Vagina (tissue), 2 donors: Measurements from ENCODE around the gene NSD2. TPM values are rescaled to one million over a fixed set of nuclear protein-coding genes. Genes with fewer than 3 reads are reported as not detected.

Experiments used
- DNase-seq, 2 donors: peaks; one replicate each; pipeline ENCODE4 v3.0.0-alpha.2; 2017; ENCODE audit errors: extremely low spot score in 2 of 2
- H3K27ac ChIP-seq: fragments of 200-600 bp; sonication (generic); one replicate; pipeline ENCODE4 v1.5.1; 2019
- H3K27me3 ChIP-seq: fragments of 200-600 bp; sonication (generic); one replicate; pipeline ENCODE4 v1.5.1; 2019
- H3K36me3 ChIP-seq, 2 donors: fragments of 200-600 bp; sonication (generic); one replicate each; pipeline ENCODE4 v1.5.1; 2017 to 2019
- H3K4me1 ChIP-seq: fragments of 200-600 bp; sonication (generic); one replicate; pipeline ENCODE4 v1.5.1; 2019
- H3K4me3 ChIP-seq, 2 donors: fragments of 200-600 bp; sonication (generic); 1 replicate in 1 of 2; 2 replicates in 1 of 2; pipeline ENCODE4 v1.5.1; 2016 to 2019
- H3K9me3 ChIP-seq: fragments of 200-600 bp; sonication (generic); one replicate; pipeline ENCODE4 v1.5.1; 2019
- POLR2A ChIP-seq, 2 donors: fragments of 450-650 bp; IDR thresholded peaks; one replicate each; pipeline ENCODE4 v1.6.1; 2017; ENCODE audit warnings: antibody characterized with exemption in 2 of 2, mild to moderate bottlenecking in 2 of 2, moderate library complexity in 2 of 2
- POLR2AphosphoS5 ChIP-seq, 2 donors: sonication (generic); formaldehyde crosslinking; IDR thresholded peaks; one replicate each; pipeline ENCODE4 v1.9.0; 2017; ENCODE audit warnings: antibody characterized with exemption in 2 of 2, mild to moderate bottlenecking in 2 of 2, low read depth in 1 of 2; ENCODE audit not compliant: insufficient read depth in 1 of 2
- intact Hi-C: fragments of 100-400 bp; cut with DNase I; formaldehyde crosslinking; loops from one replicate; pipeline ENCODE4 v1.15.1; 2023
- total RNA-seq: library from RNA; depleted of rRNA; stranded (reverse); fragments of >200 nt; gene quantifications from one replicate; pipeline ENCODE4 v1.2.3, GENCODE V29; 2016
- TF ChIP-seq, protein P1 (sequence below), 3 experiments: fragments of 450-650 bp in 2 of 3; fragments of 200-600 bp in 1 of 3; sonication (generic) in 1 of 3; IDR thresholded peaks; one replicate each; pipeline ENCODE4 v1.5.1; 2017 to 2019; ENCODE audit warnings: antibody characterized with exemption in 3 of 3, mild to moderate bottlenecking in 2 of 3, moderate library complexity in 2 of 3

NSD2 gene
- total RNA-seq, 1 donor from 2014 or later, result 38.5 TPM

- intact Hi-C loops, result no loop called here
- no peaks in the 10 kb centered on the region for H3K9me3 ChIP-seq
- no peaks in the 10 kb centered on the region for H3K27me3 ChIP-seq
- H3K4me1 ChIP-seq, result peaks cover 7% of the 10 kb centered on the region
- TF ChIP-seq POLR2AphosphoS5 (IDR thresholded peaks at IDR 0.05; ENCODE audit: insufficient read depth in 1 of 2, low read depth in 1 of 2), result no peak
- TF ChIP-seq, protein P1, sequence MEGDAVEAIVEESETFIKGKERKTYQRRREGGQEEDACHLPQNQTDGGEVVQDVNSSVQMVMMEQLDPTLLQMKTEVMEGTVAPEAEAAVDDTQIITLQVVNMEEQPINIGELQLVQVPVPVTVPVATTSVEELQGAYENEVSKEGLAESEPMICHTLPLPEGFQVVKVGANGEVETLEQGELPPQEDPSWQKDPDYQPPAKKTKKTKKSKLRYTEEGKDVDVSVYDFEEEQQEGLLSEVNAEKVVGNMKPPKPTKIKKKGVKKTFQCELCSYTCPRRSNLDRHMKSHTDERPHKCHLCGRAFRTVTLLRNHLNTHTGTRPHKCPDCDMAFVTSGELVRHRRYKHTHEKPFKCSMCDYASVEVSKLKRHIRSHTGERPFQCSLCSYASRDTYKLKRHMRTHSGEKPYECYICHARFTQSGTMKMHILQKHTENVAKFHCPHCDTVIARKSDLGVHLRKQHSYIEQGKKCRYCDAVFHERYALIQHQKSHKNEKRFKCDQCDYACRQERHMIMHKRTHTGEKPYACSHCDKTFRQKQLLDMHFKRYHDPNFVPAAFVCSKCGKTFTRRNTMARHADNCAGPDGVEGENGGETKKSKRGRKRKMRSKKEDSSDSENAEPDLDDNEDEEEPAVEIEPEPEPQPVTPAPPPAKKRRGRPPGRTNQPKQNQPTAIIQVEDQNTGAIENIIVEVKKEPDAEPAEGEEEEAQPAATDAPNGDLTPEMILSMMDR (IDR thresholded peaks at IDR 0.05), result no peak
- no peak for TF ChIP-seq POLR2A (IDR thresholded peaks at IDR 0.05)
- H3K36me3 ChIP-seq, result peaks cover 0 to 39% of the 10 kb centered on the region in 2 donors
- H3K27ac ChIP-seq, result no peak overlapping the region
- H3K4me3 ChIP-seq, result no peak overlapping the region
- no peak for DNase-seq
Measured at GRCh38 chr4:1846580-1846979, 24.6 kb upstream of the NSD2 start.

GRCh38 chr4:1850276-1850675, 20.9 kb upstream of the NSD2 start:
- no peak overlapping the region for H3K4me3 ChIP-seq
- H3K27ac ChIP-seq, result no peak overlapping the region
- H3K36me3 ChIP-seq, result peaks cover 0 to 18% of the 10 kb centered on the region in 2 donors
- no peaks in the 10 kb centered on the region for H3K27me3 ChIP-seq
- no peaks in the 10 kb centered on the region for H3K9me3 ChIP-seq
- H3K4me1 ChIP-seq, result peaks cover 40% of the 10 kb centered on the region
- TF ChIP-seq POLR2AphosphoS5 (IDR thresholded peaks at IDR 0.05; ENCODE audit: insufficient read depth in 1 of 2, low read depth in 1 of 2), result no peak
- TF ChIP-seq, protein P1 (IDR thresholded peaks at IDR 0.05), result no peak
- TF ChIP-seq POLR2A (IDR thresholded peaks at IDR 0.05), result no peak
- intact Hi-C loops, result no loop called here
- no peak for DNase-seq

- DNase-seq, result no peak
- TF ChIP-seq POLR2A (IDR thresholded peaks at IDR 0.05) (no peak), POLR2AphosphoS5 (IDR thresholded peaks at IDR 0.05; ENCODE audit: insufficient read depth in 1 of 2, low read depth in 1 of 2) (no peak)
- TF ChIP-seq, protein P1 (IDR thresholded peaks at IDR 0.05), result no peak
- Histone ChIP-seq H3K36me3 (peaks cover 0 to 11% of the 10 kb centered on the region in 2 donors), H3K27ac (no peak overlapping the region), H3K27me3 (no peaks in the 10 kb centered on the region), H3K4me3 (no peak overlapping the region), H3K9me3 (no peaks in the 10 kb centered on the region), H3K4me1 (peaks cover 42% of the 10 kb centered on the region)
- intact Hi-C loops, result no loop called here
Measured at GRCh38 chr4:1851160-1851559, 20.0 kb upstream of the NSD2 start.

GRCh38 chr4:1851575-1852410, 19.4 kb upstream of the NSD2 start:
- H3K27ac ChIP-seq, result no peak overlapping the region
- H3K9me3 ChIP-seq, result no peaks in the 10 kb centered on the region
- TF ChIP-seq, protein P1 (IDR thresholded peaks at IDR 0.05), result no peak
- TF ChIP-seq POLR2AphosphoS5 (IDR thresholded peaks at IDR 0.05; ENCODE audit: insufficient read depth in 1 of 2, low read depth in 1 of 2) (no peak), POLR2A (IDR thresholded peaks at IDR 0.05) (no peak)
- intact Hi-C loops, result no loop called here
- peaks cover 0 to 8% of the 10 kb centered on the region in 2 donors for H3K36me3 ChIP-seq
- DNase-seq, result no peak
- H3K4me3 ChIP-seq, result no peak overlapping the region
- no peaks in the 10 kb centered on the region for H3K27me3 ChIP-seq
- H3K4me1 ChIP-seq, result peaks cover 45% of the 10 kb centered on the region
